NCI-H226 (cell line): ENCODE data around the gene RUSF1.
A peak's percentile ranks its signal among the peaks of the same experiment; 100 is the strongest.
"Not testable (repeated sequence)": the region's sequence is repeated elsewhere in the genome, so short reads cannot be mapped to it uniquely, and the experiment has no call there.

Experiments
- DNase-seq: peaks from one replicate; pipeline ENCODE4 v3.0.0-alpha.2; 2015

Gene RUSF1

DNA sequence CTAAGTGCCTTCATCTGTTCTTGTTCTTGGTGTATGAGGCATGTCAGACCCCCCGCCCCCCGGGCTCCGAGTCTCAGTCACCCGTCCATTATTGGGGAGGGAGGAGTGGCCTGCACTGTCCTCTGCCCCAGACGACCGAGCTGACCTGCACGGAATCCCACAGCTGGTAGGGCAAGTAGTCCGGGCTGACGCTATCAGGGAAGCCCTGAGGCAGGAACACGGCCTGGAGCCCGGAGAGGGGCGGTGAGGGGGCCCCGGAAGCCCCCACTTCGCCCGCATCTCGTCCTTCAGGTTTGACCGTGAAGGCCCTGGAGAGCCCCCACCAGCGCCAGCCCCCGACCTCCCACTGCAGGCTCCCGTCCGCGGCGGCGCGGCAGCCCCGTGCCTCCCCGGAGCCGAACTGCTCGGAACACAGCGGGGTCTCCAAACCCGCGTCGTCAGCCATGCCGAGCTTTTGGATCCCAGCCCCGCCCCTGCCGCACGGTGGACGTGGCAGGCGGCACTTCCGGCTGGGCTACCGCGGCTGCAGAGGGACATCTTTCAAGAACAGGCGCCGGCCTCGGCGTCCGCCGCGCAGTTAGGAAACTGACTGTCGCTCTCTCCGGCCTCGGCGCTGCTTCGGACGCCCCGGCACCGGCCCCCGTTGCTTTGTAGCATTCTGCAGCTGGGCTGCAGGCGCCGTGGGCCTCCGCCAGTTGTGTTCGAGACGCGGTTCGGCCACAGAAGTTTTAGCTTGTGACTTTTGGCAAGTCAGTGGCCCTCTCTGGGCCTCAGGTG, at the start of gene RUSF1:
Gene RUSF1, minus strand, starts transcription at position 463 of the 777 bp plus-strand sequence. Its CDS starts 18 bp downstream, at position 445.
- DNase-seq, result peak; percentile 81

GRCh38 chr16:31542763-31543162, 34.6 kb upstream of the RUSF1 start:
- DNase-seq, result no peak

DNA sequence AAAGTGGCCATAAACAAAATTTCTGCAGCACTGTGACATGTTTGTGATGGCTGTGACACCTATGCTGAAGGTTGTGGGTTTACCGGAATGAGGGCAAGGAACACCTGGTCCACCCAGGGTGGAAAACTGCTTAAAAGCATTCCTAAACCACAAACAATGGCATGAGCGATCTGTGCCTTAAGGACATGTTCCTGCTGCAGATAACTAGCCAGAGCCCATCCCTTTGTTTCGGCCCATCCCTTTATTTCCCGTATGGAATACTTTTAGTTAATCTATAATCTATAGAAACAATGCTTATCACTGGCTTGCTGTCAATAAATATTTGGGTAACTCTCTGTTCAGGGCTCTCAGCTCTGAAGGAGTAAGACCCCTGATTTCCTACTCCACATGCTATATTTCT, 31.6 kb upstream of the RUSF1 start:
- not testable (repeated sequence) for DNase-seq

DNA sequence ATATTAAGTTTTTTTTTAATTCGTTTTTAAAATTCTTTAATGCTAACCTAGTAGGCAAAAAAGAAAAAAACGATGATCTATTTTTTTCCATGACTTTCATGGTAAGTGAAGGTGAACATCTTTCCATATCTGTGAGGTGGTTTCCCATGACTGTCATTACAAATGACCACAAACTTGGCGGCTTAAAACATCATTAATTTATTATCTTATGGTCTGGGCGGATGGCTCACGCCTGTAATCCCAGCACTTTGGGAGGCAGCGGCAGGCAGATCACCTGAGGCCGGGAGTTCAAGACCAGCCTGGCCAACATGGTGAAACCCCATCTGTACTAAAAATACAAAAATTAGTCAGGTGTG, 30.0 kb upstream of the RUSF1 start:
- DNase-seq, result not testable (repeated sequence)

- DNase-seq, result no peak
Measured at GRCh38 chr16:31537362-31538242, 29.4 kb upstream of the RUSF1 start.

- DNase-seq, result no peak
Measured at GRCh38 chr16:31536804-31537361, 28.7 kb upstream of the RUSF1 start.

DNA sequence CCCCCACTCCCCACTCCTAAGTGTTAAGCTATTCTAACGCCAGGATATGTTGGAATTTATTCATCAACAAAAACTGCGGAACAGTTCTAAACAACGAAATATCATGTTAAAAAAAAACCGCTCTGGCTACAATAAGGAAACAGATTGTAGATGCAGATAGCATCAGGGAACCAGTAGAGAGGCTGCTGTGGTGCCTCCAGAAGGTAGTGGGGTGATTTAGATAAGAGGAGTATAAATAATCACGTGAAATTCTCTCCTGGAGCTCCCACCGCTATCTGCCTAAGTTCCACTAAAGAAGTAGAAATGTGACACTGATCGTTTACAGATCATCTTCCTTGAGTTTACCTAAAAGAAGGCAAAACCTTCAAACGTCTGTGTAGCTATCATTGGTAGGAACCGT, 27.5 kb upstream of the RUSF1 start:
- no peak for DNase-seq

GRCh38 chr16:31532896-31533295, 24.7 kb upstream of the RUSF1 start:
- DNase-seq, result no peak

- DNase-seq, result no peak
Measured at GRCh38 chr16:31532120-31532519, 23.9 kb upstream of the RUSF1 start.

DNA sequence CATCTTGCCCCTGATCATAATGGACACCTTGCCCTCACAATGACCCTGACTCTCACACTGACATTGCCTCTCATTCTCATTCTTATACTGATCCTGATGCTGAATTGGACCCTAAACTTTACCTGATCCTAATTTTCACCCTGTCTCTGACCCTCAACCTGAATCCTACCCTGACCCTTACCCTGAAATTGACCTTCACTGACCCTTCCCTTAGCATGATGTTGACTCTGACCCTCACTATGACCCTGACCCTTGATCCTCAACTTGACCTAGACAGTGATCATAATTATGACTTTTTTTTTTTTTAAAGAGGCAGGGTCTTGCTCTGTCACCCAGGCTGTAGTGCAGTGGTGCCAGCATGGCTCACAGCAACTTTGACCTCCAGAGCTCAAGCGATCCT, 22.9 kb upstream of the RUSF1 start:
- DNase-seq, result no peak

GRCh38 chr16:31530405-31530804, 22.2 kb upstream of the RUSF1 start:
- DNase-seq, result no peak

DNA sequence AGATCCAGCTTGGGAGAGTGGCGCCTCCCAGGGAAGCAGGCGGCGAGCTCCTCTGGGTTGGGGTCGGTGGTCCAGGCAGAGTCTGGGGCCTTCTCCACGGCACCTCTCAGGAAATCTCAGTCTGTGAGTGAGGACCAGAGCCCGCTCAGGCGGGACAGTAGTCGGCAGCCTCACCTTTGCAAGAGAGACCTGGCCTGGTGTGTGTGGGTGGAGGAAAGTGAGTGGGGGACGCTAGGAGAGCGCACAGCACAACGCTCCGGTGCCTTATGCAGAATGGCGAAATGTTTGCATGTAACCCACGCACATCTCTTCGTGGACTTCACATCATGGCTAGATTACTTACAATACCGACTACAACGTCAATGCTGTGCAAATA, 21.7 kb upstream of the RUSF1 start:
- DNase-seq, result no peak

- no peak for DNase-seq
Measured at GRCh38 chr16:31529108-31529936, 21.1 kb upstream of the RUSF1 start.

DNA sequence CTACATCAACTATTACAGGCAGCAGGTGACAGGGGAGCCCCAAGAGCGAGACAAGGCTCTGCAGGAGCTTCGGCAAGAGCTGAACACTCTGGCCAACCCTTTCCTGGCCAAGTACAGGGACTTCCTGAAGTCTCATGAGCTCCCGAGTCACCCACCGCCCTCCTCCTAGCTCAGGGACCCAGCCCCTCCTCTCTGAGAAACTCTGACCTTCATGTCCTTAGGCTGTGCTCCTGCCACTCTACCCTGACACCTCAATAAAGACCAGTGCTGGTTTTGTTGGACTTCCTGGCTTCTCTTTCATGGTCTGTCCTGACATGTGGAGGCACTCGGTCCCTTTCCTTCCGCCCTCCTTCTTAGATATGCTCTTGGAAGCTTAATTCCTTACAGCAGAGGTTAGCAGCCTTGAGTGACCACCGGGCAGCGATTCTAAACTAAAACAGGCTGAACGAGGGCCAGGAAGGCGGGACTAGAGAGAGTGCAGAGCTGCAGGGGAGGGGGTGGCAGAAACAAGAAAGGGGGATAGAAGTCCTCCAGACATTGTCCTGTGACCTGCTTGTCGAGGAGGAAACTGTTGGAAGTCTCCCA, 20.4 kb upstream of the RUSF1 start:
- no peak for DNase-seq

GRCh38 chr16:31527734-31528274, 19.6 kb upstream of the RUSF1 start, which contains the start of gene AHSP:
Gene AHSP, plus strand, starts transcription at chr16:31527900. Its CDS starts 240 bp downstream, at chr16:31528140.
- no peak for DNase-seq

DNA sequence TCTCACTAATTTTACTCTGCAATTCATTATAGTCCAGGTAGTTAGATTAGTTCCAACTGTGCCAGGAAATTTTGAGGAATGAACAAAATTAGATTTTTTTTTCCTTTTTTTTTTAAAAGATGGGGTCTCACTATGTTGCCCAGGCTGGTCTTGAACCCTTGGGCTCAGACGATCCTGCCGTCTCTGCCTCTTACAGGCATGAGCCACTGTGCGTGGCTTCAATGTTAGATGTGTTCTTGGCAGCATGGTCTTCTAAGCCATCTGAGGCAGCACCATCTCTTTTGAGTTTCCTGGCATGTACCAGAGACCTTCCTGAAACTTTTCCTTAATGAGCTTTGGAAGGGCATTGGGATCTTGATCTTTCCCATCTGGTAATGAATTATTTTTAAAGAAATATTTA, 16.9 kb upstream of the RUSF1 start:
- DNase-seq, result no peak

DNA sequence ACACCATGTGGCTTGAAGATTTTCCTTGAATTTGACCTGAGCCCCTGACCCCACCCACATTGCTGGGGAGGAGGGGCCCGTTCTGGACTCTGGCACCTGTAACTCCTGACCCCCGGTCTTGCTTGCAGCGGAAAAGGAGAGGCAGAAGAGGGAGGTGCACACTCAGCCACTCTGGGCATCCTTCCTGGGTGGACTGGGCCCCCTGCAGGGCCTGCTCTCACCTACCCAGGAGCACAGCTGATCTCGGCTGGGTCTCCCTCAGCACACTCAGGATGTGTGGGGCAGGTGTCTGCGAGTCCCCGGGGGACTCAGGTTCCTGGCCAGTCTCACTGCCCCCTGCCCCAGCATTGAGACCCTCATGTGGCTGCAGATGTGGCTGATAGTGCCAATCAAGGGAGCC, 15.6 kb upstream of the RUSF1 start:
- DNase-seq, result not testable (repeated sequence)

GRCh38 chr16:31522071-31522470, 13.9 kb upstream of the RUSF1 start:
- DNase-seq, result no peak

GRCh38 chr16:31521368-31521767, 13.2 kb upstream of the RUSF1 start:
- no peak for DNase-seq

- no peak for DNase-seq
Measured at GRCh38 chr16:31519759-31520431, 11.7 kb upstream of the RUSF1 start.

DNA sequence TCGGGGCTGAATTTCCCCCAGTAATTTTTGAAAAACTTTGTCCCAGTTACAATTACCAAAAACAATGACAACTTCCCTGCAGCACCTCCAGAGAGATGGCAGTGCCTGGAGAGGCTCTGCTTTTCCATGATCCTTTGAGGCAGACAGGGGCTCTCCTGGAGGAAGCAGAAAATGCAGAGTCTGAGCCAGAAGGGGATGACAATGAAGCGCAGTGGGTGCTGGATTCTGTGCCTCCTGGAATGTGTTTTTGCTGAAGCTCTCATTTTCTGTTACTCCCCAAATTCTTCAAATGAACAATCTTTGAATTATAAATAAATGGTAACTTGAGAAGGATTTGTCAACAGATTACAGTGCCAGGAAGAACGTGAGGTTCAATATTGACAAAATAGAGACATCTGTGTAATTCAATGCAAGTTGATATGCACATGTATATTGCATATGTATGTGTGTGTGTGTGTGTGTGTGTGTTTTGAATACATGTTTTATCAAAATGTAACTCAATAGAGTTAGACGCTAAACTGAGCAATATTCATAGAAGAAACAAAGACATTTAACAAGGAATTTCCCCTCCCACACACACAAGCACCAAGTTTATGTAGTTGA, 9.7 kb upstream of the RUSF1 start:
- no peak for DNase-seq
